BJ (cell line): ENCODE results near the gene TIAM2. TPM values are rescaled to one million over a fixed set of nuclear protein-coding genes. Genes with fewer than 3 reads are reported as not detected.
"Not testable (repeated sequence)": the region's sequence is repeated elsewhere in the genome, so short reads cannot be mapped to it uniquely, and the experiment has no call there.

Experiments
- CTCF ChIA-PET: fragments of 350-600 bp; formaldehyde crosslinking; extraction: SDS; loops from one replicate; lab custom pipeline; 2021; ENCODE audit warnings: antibody characterized with exemption, inconsistent platforms; lab: Yijun Ruan, JAX
- POLR2A ChIA-PET: fragments of 300-600 bp; sonication (Branson Sonifier 250); formaldehyde crosslinking; extraction: SDS; loops from one replicate; lab custom pipeline; 2021; ENCODE audit warnings: antibody characterized with exemption; lab: Charles Lee
- DNase-seq: peaks from one replicate; pipeline ENCODE4 v3.0.0-alpha.2; 2011; ENCODE audit warnings: low read depth
- H3K27me3 ChIP-seq: 2 replicates; pipeline ENCODE4 v1.6.0; 2011; ENCODE audit warnings: low read length; ENCODE audit not compliant: control insufficient read depth, insufficient read depth
- H3K36me3 ChIP-seq: 2 replicates; pipeline ENCODE4 v1.5.1; 2011; ENCODE audit warnings: low read length; ENCODE audit not compliant: control insufficient read depth, insufficient read depth
- H3K4me3 ChIP-seq: 2 replicates; pipeline ENCODE4 v1.5.1; 2011; ENCODE audit warnings: low read depth, mild to moderate bottlenecking, control low read depth, low read length
- polyA plus RNA-seq: library from polyadenylated mRNA; depleted of rRNA; stranded (reverse); fragments of >200 nt; gene quantifications from 2 replicates; pipeline ENCODE4 v1.2.3, GENCODE V29; 2011
- TF ChIP-seq, protein P1 (sequence below): IDR thresholded peaks from 2 replicates; pipeline ENCODE4 v1.5.1; 2011; ENCODE audit warnings: low read depth, mild to moderate bottlenecking, control low read depth, inconsistent platforms, low read length, moderate library complexity; ENCODE audit not compliant: insufficient read depth

TIAM2 gene
- polyA plus RNA-seq, 1 experiment: 4.6 TPM

DNA sequence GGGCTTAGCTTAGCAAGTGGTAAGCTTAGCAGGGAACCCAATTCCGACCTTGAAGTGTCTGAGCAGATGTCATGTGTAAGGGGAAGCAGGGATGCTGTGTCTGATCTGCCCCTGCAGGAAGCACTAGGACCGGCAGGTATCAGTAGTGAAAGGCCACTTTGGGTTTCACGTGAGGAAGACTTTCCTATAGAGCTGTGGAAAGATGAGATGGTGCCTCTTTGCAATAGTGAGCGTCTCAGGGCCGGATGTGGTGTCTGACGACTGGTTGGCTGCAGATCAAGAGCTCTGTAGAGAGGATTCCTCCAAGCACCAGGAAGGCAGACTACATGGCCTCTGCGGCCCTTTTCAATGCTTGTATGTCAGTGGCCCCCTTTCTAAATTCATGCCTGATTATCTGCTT is 98.3 kb downstream of the TIAM2 start:
- no peak for DNase-seq
- Histone ChIP-seq H3K36me3 (0 out of 2 replicates have a peak, but pooled peaks cover 2% of the 10 kb centered on the region), H3K27me3 (no peaks in the 10 kb centered on the region), H3K4me3 (no peak overlapping the region)
- CTCF ChIA-PET: no interaction called here
- TF ChIP-seq, protein P1, sequence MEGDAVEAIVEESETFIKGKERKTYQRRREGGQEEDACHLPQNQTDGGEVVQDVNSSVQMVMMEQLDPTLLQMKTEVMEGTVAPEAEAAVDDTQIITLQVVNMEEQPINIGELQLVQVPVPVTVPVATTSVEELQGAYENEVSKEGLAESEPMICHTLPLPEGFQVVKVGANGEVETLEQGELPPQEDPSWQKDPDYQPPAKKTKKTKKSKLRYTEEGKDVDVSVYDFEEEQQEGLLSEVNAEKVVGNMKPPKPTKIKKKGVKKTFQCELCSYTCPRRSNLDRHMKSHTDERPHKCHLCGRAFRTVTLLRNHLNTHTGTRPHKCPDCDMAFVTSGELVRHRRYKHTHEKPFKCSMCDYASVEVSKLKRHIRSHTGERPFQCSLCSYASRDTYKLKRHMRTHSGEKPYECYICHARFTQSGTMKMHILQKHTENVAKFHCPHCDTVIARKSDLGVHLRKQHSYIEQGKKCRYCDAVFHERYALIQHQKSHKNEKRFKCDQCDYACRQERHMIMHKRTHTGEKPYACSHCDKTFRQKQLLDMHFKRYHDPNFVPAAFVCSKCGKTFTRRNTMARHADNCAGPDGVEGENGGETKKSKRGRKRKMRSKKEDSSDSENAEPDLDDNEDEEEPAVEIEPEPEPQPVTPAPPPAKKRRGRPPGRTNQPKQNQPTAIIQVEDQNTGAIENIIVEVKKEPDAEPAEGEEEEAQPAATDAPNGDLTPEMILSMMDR: no peak
- POLR2A ChIA-PET: no interaction called here

DNA sequence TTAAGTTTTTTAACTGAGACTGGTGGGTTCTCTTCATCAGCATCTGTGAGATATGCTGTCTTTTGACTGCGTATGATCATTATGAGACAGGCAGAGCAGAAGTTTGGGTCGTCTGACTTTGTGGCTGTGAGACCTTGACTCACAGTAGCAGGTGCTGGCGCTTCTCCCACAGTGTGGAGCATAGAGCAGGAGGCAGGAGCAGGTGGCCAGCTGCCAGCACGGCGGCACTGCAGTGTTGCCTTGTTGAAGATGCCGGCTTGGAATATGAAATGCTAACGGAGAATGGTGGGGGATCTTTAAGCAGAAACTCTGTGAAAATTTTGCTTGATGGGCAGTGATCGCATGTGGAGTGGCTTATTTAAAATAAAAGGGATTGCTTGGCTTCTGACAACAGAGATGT is 105.0 kb downstream of the TIAM2 start:
- ChIA-PET CTCF (no interaction called here), POLR2A (no interaction called here)
- Histone ChIP-seq H3K36me3 (no peaks in the 10 kb centered on the region), H3K27me3 (no peaks in the 10 kb centered on the region), H3K4me3 (no peak overlapping the region)
- DNase-seq: no peak
- TF ChIP-seq, protein P1: no peak

DNA sequence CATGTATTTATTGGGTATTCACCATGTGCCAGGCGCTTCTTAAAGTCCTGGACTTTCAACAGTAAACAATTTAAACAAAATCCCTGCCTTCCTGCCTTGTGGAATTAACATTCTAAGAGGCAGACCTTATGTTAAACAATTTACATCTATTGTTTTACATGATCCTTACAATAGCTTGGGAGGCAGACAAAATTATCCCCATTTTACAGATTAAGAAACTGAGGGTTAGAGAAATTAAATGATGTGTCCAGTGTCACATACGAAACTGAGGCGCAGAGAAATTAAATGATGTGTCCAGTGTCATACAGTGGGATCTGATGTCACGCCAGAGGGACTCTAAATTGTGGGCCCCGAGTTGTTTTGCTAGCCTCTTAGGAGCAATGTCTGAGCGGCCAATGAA is 105.5 kb downstream of the TIAM2 start:
- POLR2A ChIA-PET: no interaction called here

DNA sequence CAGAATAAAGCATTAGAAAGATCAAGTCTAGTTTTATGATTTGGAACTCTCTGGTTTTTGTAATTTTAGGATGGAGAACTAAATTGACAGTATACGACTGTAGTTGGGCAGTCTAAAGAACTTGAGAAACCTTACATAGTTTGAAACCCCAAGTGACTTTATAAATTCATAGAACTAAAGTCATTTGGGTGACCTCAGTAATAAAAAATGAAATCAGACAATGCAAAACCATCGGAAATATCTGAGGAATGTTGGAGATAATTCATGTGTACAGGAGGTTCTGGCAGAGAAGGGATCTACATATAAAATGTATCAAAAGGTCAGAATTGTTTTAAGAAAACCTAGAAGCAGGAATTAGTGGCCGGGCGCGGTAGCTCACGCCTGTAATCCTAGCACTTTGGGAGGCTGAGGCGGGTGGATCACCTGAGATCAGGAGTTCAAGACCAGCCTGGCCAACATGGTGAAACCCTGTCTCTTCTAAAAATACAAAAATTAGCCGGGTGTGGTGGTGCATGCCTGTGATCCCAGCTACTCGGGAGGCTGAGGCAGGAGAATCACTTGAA is 108.0 kb downstream of the TIAM2 start:
- DNase-seq, H3K36me3 ChIP-seq, POLR2A ChIA-PET, H3K4me3 ChIP-seq, CTCF ChIA-PET, H3K27me3 ChIP-seq: not testable (repeated sequence)

More for the DNA sequence above, 105.5 kb downstream of the TIAM2 start:
- CTCF ChIA-PET: interaction anchor here (0.9 kb wide), 1 partner anchor 21 kb away, joined by 3 read pairs; no protein-coding TSS in a partner anchor
- Histone ChIP-seq H3K27me3 (no peaks in the 10 kb centered on the region), H3K36me3 (no peaks in the 10 kb centered on the region), H3K4me3 (no peak overlapping the region)
- TF ChIP-seq, protein P1: no peak
- DNase-seq: no peak

DNA sequence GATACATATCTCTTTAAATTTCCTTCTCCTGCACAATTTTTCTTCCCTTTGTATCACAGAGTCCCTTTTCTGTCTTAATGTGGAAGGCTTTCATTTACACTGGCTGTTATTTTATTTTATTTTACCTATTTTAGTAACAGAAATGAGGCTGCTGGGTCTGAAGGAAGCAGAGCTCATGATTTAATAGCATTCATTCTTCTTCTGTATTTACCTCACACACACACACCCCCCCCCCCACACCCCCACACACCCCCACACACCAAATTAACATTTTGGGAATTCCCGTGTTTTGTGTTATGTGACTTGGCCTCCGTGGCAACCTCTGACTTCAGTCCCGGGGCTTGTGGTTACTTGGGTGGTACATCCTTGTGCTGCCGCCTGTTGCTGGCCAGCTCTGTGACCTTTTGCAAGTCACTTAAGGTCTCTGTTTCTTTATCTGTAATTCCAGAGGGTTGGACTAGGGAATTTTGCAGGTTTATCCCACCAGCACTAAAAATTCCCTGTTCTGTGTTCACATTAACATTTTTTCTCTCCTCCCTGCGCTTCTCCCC is 108.8 kb downstream of the TIAM2 start:
- POLR2A ChIA-PET: no interaction called here
- TF ChIP-seq, protein P1: no peak
- CTCF ChIA-PET: no interaction called here
- Histone ChIP-seq H3K4me3 (no peak overlapping the region), H3K27me3 (no peaks in the 10 kb centered on the region), H3K36me3 (no peaks in the 10 kb centered on the region)
- DNase-seq: no peak
